SK-N-MC (cell line): ENCODE data around the gene ASB16.
A peak's percentile ranks its signal among the peaks of the same experiment; 100 is the strongest.

ENCODE experiments used
- DNase-seq: peaks from one replicate; pipeline ENCODE4 v3.0.0-alpha.2; 2011; ENCODE audit warnings: low read depth, low spot score
- H3K27ac ChIP-seq: fragments of 200-600 bp; sonication (generic); 2 replicates; pipeline ENCODE4 v1.5.1; 2016; ENCODE audit warnings: mixed run types
- H3K36me3 ChIP-seq: fragments of 200-600 bp; sonication (generic); 2 replicates; pipeline ENCODE4 v1.6.1; 2017; ENCODE audit warnings: antibody characterized with exemption, low read length, mixed read lengths; ENCODE audit not compliant: insufficient read depth
- H3K4me3 ChIP-seq: fragments of 200-600 bp; sonication (generic); 2 replicates; pipeline ENCODE4 v1.5.1; 2016
- H3K9ac ChIP-seq: fragments of 200-600 bp; sonication (generic); 2 replicates; pipeline ENCODE4 v1.8.0; 2017; ENCODE audit warnings: mixed run types, mixed read lengths; ENCODE audit not compliant: insufficient read length
- H3K9me3 ChIP-seq: fragments of 200-600 bp; sonication (generic); 2 replicates; pipeline ENCODE4 v1.6.1; 2017; ENCODE audit warnings: low read depth, mild to moderate bottlenecking, antibody characterized with exemption, low read length, moderate library complexity, mixed read lengths
- EZH2 ChIP-seq: fragments of 200-600 bp; sonication (generic); IDR thresholded peaks from one replicate; pipeline ENCODE4 v1.6.1; 2017; ENCODE audit warnings: antibody characterized with exemption
- FOXP2 ChIP-seq: optimal IDR thresholded peaks from 2 replicates; pipeline ENCODE3; 2011; ENCODE audit warnings: mild to moderate bottlenecking, moderate library complexity; ENCODE audit not compliant: insufficient read depth; ENCODE audit errors: extremely low read length, control extremely low read depth
- POLR2AphosphoS5 ChIP-seq: IDR thresholded peaks from 2 replicates; pipeline ENCODE4 v1.6.1; 2012; ENCODE audit warnings: mild to moderate bottlenecking, low read depth, low read length, borderline replicate concordance

Gene ASB16

GRCh38 chr17:44210342-44211192 is 40.1 kb downstream of the ASB16 start:
- Histone ChIP-seq H3K9ac (no peak overlapping the region), H3K9me3 (no peaks in the 10 kb centered on the region), H3K36me3 (peaks cover 82% of the 10 kb centered on the region), H3K4me3 (no peak overlapping the region), H3K27ac (peak overlapping the region; percentile 64)
- no peak for DNase-seq
- TF ChIP-seq POLR2AphosphoS5 (no peak), EZH2 (no peak), FOXP2 (no peak)

- Histone ChIP-seq H3K36me3 (peaks cover 92% of the 10 kb centered on the region), H3K9me3 (no peaks in the 10 kb centered on the region), H3K9ac (no peak overlapping the region), H3K27ac (0 out of 2 replicates have a peak overlapping the region, but pooled peaks have one; percentile 19), H3K4me3 (no peak overlapping the region)
- no peak for DNase-seq
- TF ChIP-seq FOXP2 (no peak), POLR2AphosphoS5 (no peak; the same call in 1 of the 2 replicates), EZH2 (no peak)
Observed at GRCh38 chr17:44211281-44212265, 41.1 kb downstream of the ASB16 start.

GRCh38 chr17:44212507-44213402 is 42.3 kb downstream of the ASB16 start:
- peaks cover 92% of the 10 kb centered on the region for H3K36me3 ChIP-seq

GRCh38 chr17:44213403-44214229 is 43.1 kb downstream of the ASB16 start:
- Histone ChIP-seq H3K36me3 (peaks cover 86% of the 10 kb centered on the region), H3K9ac (no peak overlapping the region), H3K9me3 (no peaks in the 10 kb centered on the region), H3K27ac (0 out of 2 replicates have a peak overlapping the region, but pooled peaks have one; percentile 25), H3K4me3 (no peak overlapping the region)
- peak; percentile 18; the same call in 1 of the 2 replicates for TF ChIP-seq POLR2AphosphoS5
- no peak for TF ChIP-seq EZH2
- no peak for DNase-seq

More at GRCh38 chr17:44212507-44213402, 42.3 kb downstream of the ASB16 start:
- H3K27ac ChIP-seq: no peak overlapping the region
- H3K9ac ChIP-seq: no peak overlapping the region
- H3K4me3 ChIP-seq: no peak overlapping the region
- TF ChIP-seq FOXP2 (no peak), EZH2 (no peak), POLR2AphosphoS5 (no peak; the same call in 1 of the 2 replicates)
- no peak for DNase-seq
- H3K9me3 ChIP-seq: no peaks in the 10 kb centered on the region

- peaks cover 80% of the 10 kb centered on the region for H3K36me3 ChIP-seq
- 0 out of 2 replicates have a peak overlapping the region, but pooled peaks have one; percentile 25 for H3K27ac ChIP-seq
- H3K9me3 ChIP-seq: no peaks in the 10 kb centered on the region
- no peak for TF ChIP-seq POLR2AphosphoS5
- TF ChIP-seq EZH2: no peak
- TF ChIP-seq FOXP2: no peak
- no peak for DNase-seq
- H3K9ac ChIP-seq: no peak overlapping the region
- H3K4me3 ChIP-seq: no peak overlapping the region
Observed at GRCh38 chr17:44214230-44214494, 43.7 kb downstream of the ASB16 start.

- TF ChIP-seq FOXP2 (no peak), POLR2AphosphoS5 (no peak), EZH2 (no peak)
- Histone ChIP-seq H3K36me3 (peaks cover 73% of the 10 kb centered on the region), H3K27ac (no peak overlapping the region), H3K9ac (no peak overlapping the region), H3K9me3 (no peaks in the 10 kb centered on the region), H3K4me3 (no peak overlapping the region)
- no peak for DNase-seq
Observed at GRCh38 chr17:44214896-44215295, 44.4 kb downstream of the ASB16 start.

- Histone ChIP-seq H3K36me3 (peaks cover 61% of the 10 kb centered on the region), H3K27ac (no peak overlapping the region), H3K4me3 (no peak overlapping the region)
Observed at GRCh38 chr17:44216173-44216572, 45.7 kb downstream of the ASB16 start.

More at GRCh38 chr17:44216173-44216572, 45.7 kb downstream of the ASB16 start:
- Histone ChIP-seq H3K9ac (no peak overlapping the region), H3K9me3 (no peaks in the 10 kb centered on the region)
- TF ChIP-seq FOXP2 (no peak), EZH2 (no peak), POLR2AphosphoS5 (no peak)
- DNase-seq: no peak
